ENCODE data around the gene NHS. TPM values are rescaled to one million over a fixed set of nuclear protein-coding genes. Genes with fewer than 3 reads are reported as not detected.

Gene NHS
- total RNA-seq, 1 donor from 2014 or later, result 14.9 TPM

GRCh38 chrX:17449866-17450265, 74.9 kb downstream of the NHS start:
- Mint-ChIP-seq H3K27ac (ENCODE audit: unreplicated experiment) (no peak overlapping the region), H3K27me3 (ENCODE audit: low read depth) (no peaks in the 10 kb centered on the region)

GRCh38 chrX:17453788-17454187, 78.8 kb downstream of the NHS start:
- H3K4me1 Mint-ChIP-seq (ENCODE audit: low read depth), result no peaks in the 10 kb centered on the region
- H3K27ac Mint-ChIP-seq (ENCODE audit: unreplicated experiment), result no peak overlapping the region
- DNase-seq (ENCODE audit: low spot score), result no peak
- TF ChIP-seq, protein P1, sequence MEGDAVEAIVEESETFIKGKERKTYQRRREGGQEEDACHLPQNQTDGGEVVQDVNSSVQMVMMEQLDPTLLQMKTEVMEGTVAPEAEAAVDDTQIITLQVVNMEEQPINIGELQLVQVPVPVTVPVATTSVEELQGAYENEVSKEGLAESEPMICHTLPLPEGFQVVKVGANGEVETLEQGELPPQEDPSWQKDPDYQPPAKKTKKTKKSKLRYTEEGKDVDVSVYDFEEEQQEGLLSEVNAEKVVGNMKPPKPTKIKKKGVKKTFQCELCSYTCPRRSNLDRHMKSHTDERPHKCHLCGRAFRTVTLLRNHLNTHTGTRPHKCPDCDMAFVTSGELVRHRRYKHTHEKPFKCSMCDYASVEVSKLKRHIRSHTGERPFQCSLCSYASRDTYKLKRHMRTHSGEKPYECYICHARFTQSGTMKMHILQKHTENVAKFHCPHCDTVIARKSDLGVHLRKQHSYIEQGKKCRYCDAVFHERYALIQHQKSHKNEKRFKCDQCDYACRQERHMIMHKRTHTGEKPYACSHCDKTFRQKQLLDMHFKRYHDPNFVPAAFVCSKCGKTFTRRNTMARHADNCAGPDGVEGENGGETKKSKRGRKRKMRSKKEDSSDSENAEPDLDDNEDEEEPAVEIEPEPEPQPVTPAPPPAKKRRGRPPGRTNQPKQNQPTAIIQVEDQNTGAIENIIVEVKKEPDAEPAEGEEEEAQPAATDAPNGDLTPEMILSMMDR (IDR thresholded peaks at IDR 0.05), result no peak
- no peaks in the 10 kb centered on the region for H3K36me3 Mint-ChIP-seq (ENCODE audit: low read depth)
- peaks cover 1% of the 10 kb centered on the region for H3K27me3 Mint-ChIP-seq (ENCODE audit: low read depth)
- no peaks in the 10 kb centered on the region for H3K9me3 Mint-ChIP-seq (ENCODE audit: low read depth)
- no peak overlapping the region for H3K4me3 Mint-ChIP-seq (ENCODE audit: unreplicated experiment)

More at GRCh38 chrX:17449866-17450265, 74.9 kb downstream of the NHS start:
- H3K36me3 Mint-ChIP-seq (ENCODE audit: low read depth), result no peaks in the 10 kb centered on the region
- peaks cover 8% of the 10 kb centered on the region for H3K4me1 Mint-ChIP-seq (ENCODE audit: low read depth)
- no peaks in the 10 kb centered on the region for H3K9me3 Mint-ChIP-seq (ENCODE audit: low read depth)
- TF ChIP-seq, protein P1 (IDR thresholded peaks at IDR 0.05), result no peak
- DNase-seq (ENCODE audit: low spot score), result no peak
- no peak overlapping the region for H3K4me3 Mint-ChIP-seq (ENCODE audit: unreplicated experiment)

- Mint-ChIP-seq H3K9me3 (ENCODE audit: low read depth) (no peaks in the 10 kb centered on the region), H3K4me3 (ENCODE audit: unreplicated experiment) (no peak overlapping the region)
Observed at GRCh38 chrX:17456526-17456925, 81.5 kb downstream of the NHS start.

GRCh38 chrX:17459008-17459611, 84.1 kb downstream of the NHS start:
- Mint-ChIP-seq H3K4me1 (ENCODE audit: low read depth) (peaks cover 6% of the 10 kb centered on the region), H3K36me3 (ENCODE audit: low read depth) (no peaks in the 10 kb centered on the region), H3K27me3 (ENCODE audit: low read depth) (peaks cover 1% of the 10 kb centered on the region), H3K4me3 (ENCODE audit: unreplicated experiment) (no peak overlapping the region), H3K9me3 (ENCODE audit: low read depth) (no peaks in the 10 kb centered on the region), H3K27ac (ENCODE audit: unreplicated experiment) (no peak overlapping the region)
- TF ChIP-seq, protein P1 (IDR thresholded peaks at IDR 0.05), result no peak
- no peak for DNase-seq (ENCODE audit: low spot score)

More at GRCh38 chrX:17456526-17456925, 81.5 kb downstream of the NHS start:
- Mint-ChIP-seq H3K27ac (ENCODE audit: unreplicated experiment) (no peak overlapping the region), H3K36me3 (ENCODE audit: low read depth) (no peaks in the 10 kb centered on the region), H3K27me3 (ENCODE audit: low read depth) (peaks cover 1% of the 10 kb centered on the region), H3K4me1 (ENCODE audit: low read depth) (peaks cover 6% of the 10 kb centered on the region)
- no peak for DNase-seq (ENCODE audit: low spot score)
- TF ChIP-seq, protein P1 (IDR thresholded peaks at IDR 0.05), result no peak

DNA sequence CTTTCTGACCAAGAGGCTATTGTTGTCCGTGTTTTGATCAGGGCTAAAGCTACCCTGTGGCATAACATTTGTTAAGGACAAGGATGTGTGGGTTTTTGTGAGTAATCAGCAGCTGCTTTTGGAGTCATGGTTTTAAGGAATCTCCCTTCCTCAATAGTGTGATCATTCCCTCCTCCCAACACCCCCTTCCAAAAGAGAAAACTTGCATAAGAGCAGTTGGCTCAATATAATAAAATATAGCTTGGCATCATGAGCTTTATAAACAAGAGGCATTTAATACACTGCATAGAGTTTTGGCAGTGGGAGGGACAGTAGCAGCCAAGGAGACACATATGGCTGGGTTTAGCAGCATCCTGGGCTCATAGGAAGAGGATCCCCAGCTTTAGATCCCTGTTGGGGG, 84.7 kb downstream of the NHS start:
- Mint-ChIP-seq H3K36me3 (ENCODE audit: low read depth) (no peaks in the 10 kb centered on the region), H3K4me1 (ENCODE audit: low read depth) (peaks cover 6% of the 10 kb centered on the region), H3K27me3 (ENCODE audit: low read depth) (peaks cover 1% of the 10 kb centered on the region), H3K27ac (ENCODE audit: unreplicated experiment) (no peak overlapping the region), H3K9me3 (ENCODE audit: low read depth) (no peaks in the 10 kb centered on the region), H3K4me3 (ENCODE audit: unreplicated experiment) (no peak overlapping the region)
- TF ChIP-seq, protein P1 (IDR thresholded peaks at IDR 0.05), result no peak
- DNase-seq (ENCODE audit: low spot score), result no peak
